Stimulated activated CD8-positive, alpha-beta memory T cell treated with anti-CD3 and anti-CD28 coated beads, Interleukin-4, amount 100 ng/mL, for 4 hours (primary cell): ENCODE measurements around the gene SERPINB12.

Experiments used
- DNase-seq, 2 donors: peaks; one replicate each; pipeline ENCODE4 v3.0.0-alpha.2; 2020; ENCODE audit warnings: low read depth in 2 of 2, low spot score in 1 of 2

The SERPINB12 gene

GRCh38 chr18:63550068-63550467 lies 7.9 kb downstream of the SERPINB12 start:
- DNase-seq = no peak

- no peak for DNase-seq
Measured at GRCh38 chr18:63551769-63552168, 9.6 kb downstream of the SERPINB12 start.

GRCh38 chr18:63552581-63552980 lies 10.4 kb downstream of the SERPINB12 start:
- DNase-seq = no peak

GRCh38 chr18:63553081-63553480 lies 10.9 kb downstream of the SERPINB12 start:
- DNase-seq = no peak

- DNase-seq = no peak
Measured at GRCh38 chr18:63559567-63560491, 17.7 kb downstream of the SERPINB12 start.

- no peak for DNase-seq
Measured at GRCh38 chr18:63562284-63562683, 20.1 kb downstream of the SERPINB12 start.

- DNase-seq = no peak
Measured at GRCh38 chr18:63564021-63564420, 21.9 kb downstream of the SERPINB12 start.

- DNase-seq = no peak
Measured at GRCh38 chr18:63564561-63564960, 22.4 kb downstream of the SERPINB12 start.

GRCh38 chr18:63567276-63567675 lies 25.1 kb downstream of the SERPINB12 start:
- DNase-seq = no peak

GRCh38 chr18:63567825-63568224 lies 25.7 kb downstream of the SERPINB12 start:
- no peak for DNase-seq

- no peak for DNase-seq
Measured at GRCh38 chr18:63570721-63571120, 28.6 kb downstream of the SERPINB12 start.

- no peak for DNase-seq
Measured at GRCh38 chr18:63575681-63576080, 33.5 kb downstream of the SERPINB12 start.

GRCh38 chr18:63578357-63578958 lies 36.3 kb downstream of the SERPINB12 start:
- no peak for DNase-seq

- no peak for DNase-seq
Measured at GRCh38 chr18:63579616-63580015, 37.4 kb downstream of the SERPINB12 start.

GRCh38 chr18:63585988-63586387 lies 43.8 kb downstream of the SERPINB12 start:
- no peak for DNase-seq

GRCh38 chr18:63586431-63586830 lies 44.3 kb downstream of the SERPINB12 start:
- DNase-seq = no peak

- DNase-seq = no peak
Measured at GRCh38 chr18:63586966-63587365, 44.8 kb downstream of the SERPINB12 start, which contains the start of gene SERPINB13. Gene SERPINB13 (plus strand): TSS chr18:63587343. CDS start chr18:63588668, 1,325 bp downstream.

- DNase-seq = no peak
Measured at GRCh38 chr18:63588909-63589308, 46.7 kb downstream of the SERPINB12 start.

GRCh38 chr18:63590373-63590772 lies 48.2 kb downstream of the SERPINB12 start:
- DNase-seq = no peak

GRCh38 chr18:63590966-63591695 lies 49.0 kb downstream of the SERPINB12 start:
- no peak for DNase-seq

- DNase-seq = no peak
Measured at GRCh38 chr18:63591725-63592124, 49.6 kb downstream of the SERPINB12 start.

GRCh38 chr18:63592471-63592870 lies 50.3 kb downstream of the SERPINB12 start:
- no peak for DNase-seq
